HG03103 (cell line): ENCODE results near the gene PEX26.
"Not testable (repeated sequence)": the region's sequence is repeated elsewhere in the genome, so short reads cannot be mapped to it uniquely, and the experiment has no call there.

Experiments
- ATAC-seq: cut with Tn5 transposase; IDR thresholded peaks from one replicate; pipeline ENCODE4 v1.9.1; 2021; ENCODE audit warnings: low read depth; ENCODE audit not compliant: unreplicated experiment

Gene PEX26

GRCh38 chr22:18093661-18094060 lies 15.9 kb downstream of the PEX26 start:
- no peak for ATAC-seq

- ATAC-seq: no peak
These were observed 17.5 kb downstream of the PEX26 start for GRCh38 chr22:18095101-18095805.

DNA sequence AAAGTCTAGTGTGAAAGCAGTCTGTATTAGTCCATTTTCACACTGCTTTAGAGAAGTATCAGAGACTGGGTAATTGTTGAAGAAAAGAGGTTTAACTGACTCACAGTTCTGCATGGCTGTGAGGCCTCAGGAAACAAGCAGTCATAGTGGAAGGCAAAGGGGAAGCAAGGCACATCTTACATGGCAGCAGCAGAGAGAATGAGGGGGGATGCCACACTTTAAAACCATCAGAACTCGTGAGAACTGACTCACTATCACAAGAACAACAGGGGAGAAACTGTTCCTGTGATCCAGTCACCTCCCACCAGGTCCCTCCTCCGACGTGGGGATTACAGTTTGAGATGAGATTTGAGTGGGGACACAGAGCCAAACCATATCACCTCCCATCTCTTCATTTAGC lies 19.0 kb downstream of the PEX26 start:
- no peak for ATAC-seq

DNA sequence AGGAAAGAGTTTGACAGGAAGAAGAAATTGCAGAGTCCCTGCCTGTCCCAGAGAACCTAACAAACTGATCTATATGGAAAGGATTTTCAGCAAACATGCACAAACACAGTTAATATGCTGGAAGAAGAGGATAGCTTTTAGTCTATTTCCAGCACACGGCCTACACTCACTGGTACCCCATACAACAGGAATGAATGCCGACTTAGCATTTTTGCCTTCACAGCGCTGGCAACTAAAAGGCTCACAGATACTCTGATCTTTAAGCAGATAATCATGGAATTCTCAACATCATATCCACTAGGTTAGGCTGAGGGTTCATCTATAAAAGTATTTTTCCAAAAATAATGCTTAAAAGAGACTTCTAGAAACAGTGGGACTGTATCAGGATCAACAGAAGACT lies 23.0 kb downstream of the PEX26 start:
- no peak for ATAC-seq

- no peak for ATAC-seq
These were observed 23.7 kb downstream of the PEX26 start for GRCh38 chr22:18101536-18101935.

DNA sequence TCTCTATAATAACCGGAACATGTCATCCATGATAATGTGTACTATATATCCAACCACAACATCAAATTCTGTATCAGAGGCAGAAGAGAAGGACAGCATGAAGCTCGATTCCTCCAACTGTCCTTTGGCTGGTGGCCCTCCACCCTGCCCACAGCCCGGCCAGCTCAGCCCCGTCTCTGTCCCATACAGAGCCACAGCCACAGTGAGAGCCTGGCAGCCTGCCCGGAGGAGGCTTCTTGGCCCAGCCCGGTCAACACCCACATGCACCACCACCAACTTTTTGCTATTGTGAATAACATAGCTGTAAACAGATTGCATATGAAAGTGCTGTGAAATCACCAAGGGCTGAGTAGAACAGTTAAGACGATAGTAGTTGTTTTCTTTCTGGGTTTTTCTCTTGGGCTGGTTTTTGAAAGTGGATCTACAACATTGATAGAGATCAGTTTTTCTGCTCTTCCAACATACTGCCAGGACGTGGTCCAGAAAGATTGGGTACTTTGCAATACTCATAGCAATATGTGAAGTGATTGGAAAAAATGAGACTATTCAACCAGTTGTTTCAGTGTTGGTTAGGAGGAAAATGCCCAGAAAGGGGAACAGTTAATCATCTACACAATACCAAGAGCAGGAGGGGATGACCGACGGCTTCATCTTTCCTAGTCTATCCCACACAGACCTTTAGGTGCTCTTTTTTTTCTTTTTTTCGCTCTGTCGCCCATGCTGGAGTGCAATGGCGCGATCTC lies 25.9 kb downstream of the PEX26 start:
- no peak for ATAC-seq

- ATAC-seq: no peak
These were observed 26.8 kb downstream of the PEX26 start for GRCh38 chr22:18104566-18104965.

DNA sequence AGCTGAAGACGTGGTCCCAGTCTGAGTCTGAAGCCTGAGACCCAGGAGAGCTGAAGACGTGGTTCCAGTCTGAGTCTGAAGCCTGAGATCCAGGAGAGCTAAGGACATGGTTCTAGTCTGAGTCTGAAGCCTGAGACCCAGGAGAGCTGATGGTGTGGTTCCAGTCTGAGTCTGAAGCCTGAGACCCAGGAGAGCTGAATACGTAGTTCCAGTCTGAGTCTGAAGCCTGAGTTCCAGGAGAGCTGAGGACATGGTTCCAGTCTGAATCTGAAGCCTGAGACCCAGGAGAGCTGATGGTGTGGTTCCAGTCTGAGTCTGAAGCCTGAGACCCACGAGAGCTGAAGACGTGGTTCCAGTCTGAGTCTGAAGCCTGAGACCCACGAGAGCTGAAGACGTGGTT lies 28.2 kb downstream of the PEX26 start:
- not testable (repeated sequence) for ATAC-seq

GRCh38 chr22:18106550-18107341 lies 29.0 kb downstream of the PEX26 start:
- not testable (repeated sequence) for ATAC-seq

- ATAC-seq: no peak
These were observed 30.4 kb downstream of the PEX26 start for GRCh38 chr22:18108187-18108586.

GRCh38 chr22:18109410-18110193 lies 31.8 kb downstream of the PEX26 start:
- ATAC-seq: no peak

- no peak for ATAC-seq
These were observed 32.6 kb downstream of the PEX26 start, which contains the start of gene TUBA8 for GRCh38 chr22:18110194-18110953. Gene TUBA8, plus strand, starts transcription at chr22:18110809. Its CDS starts 57 bp downstream, at chr22:18110866.

GRCh38 chr22:18110954-18111758 lies 33.4 kb downstream of the PEX26 start:
- ATAC-seq: no peak

DNA sequence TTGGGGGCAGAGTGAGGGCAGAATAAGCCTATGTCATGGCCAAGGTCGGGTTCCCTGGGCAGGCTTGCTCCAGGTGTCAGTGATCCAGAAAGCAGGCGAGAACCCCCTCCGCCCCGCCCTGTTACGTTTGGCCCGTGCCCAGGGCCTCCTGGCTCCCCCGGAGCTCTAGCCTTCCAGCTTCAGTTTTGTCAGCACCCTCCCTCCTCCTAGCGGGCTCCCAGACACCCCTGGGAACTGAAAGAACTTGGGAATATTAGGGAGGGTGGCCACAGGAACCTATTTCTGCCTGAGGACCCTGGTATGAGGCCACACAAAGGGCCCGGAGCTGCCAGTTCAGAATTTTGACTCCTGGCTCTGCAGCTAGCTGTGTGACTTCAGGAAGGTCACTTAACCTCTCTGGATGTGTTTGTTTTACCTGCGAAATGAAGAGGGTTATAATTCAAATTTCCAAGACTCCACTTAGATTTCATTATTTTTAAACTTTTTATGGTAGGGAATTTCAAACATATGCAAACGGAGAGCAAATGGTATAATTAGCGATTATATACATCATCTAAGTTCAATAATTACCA lies 34.1 kb downstream of the PEX26 start:
- no peak for ATAC-seq

GRCh38 chr22:18112440-18112839 lies 34.6 kb downstream of the PEX26 start:
- ATAC-seq: no peak

DNA sequence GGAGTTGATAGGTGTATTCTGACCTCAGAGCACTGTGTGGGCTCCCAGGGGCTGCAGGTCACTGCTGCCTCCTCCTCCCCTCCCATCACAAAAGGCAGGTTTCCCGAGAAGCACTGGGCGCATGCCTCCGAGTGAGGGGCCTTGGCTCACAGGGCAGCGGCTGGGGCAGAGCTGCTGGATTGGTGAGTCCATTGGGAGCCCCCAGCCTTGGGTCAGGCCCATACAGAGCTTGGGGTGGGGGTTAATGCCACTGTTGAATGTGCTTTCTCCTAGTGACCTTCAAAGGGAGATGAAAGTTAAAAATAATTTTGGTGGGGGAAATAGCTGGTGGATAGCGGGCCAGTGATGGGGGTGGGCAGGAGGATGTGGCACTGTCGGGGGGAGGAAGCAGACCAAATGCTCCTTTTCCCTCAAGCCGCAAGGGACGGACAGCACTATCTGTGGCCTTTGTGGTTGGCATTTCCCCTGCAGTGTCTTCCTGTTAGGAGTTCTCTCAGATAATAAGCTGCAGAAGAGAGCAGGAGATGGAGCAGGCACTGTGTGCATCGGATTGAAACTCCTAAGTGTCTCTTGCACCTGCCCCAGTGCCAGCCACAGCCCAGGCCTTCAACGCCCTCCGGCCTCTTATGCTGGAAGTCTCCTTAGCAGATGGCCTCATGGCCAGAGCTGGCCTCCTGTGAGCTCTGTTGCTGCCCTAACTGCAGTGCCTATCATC lies 36.0 kb downstream of the PEX26 start:
- no peak for ATAC-seq

DNA sequence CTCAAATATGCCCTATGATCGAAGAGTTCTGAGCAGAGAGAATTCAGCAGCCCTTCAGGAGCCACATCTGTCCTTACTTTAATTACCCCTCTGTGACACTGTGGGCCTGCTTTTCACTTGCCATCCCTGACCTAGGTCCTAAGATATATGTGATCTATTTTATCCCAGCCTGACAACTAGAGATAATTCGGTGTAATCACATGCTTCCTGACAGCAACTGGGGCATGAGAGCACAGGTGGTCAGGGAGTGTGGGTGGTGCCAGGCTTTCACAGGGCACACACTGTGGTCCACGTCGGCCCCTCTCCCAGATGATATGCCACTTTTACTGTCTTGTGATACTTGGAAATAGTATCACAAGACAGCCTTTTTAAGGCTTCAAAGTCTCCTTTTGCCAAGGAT lies 36.7 kb downstream of the PEX26 start:
- no peak for ATAC-seq
